GM12878 (cell line): Measurements from ENCODE around the gene NOTCH4. TPM values are rescaled to one million over a fixed set of nuclear protein-coding genes. Genes with fewer than 3 reads are reported as not detected.
A peak's percentile ranks its signal among the peaks of the same experiment; 100 is the strongest.

Source experiments
- ATAC-seq: fragments of 200-7000 bp; cut with Tn5 transposase; 3 replicates; pipeline ENCODE4 v1.9.1; 2020; ENCODE audit warnings: mild to moderate bottlenecking, moderate library complexity
- BruUV-seq: library from RNA; stranded (reverse); fragments of 400-500 nt; replicated peaks from 2 replicates; lab custom pipeline; 2021; lab: Mats Ljungman, UMichigan
- CTCF ChIA-PET: fragments of 300-600 bp; sonication (Branson Sonifier 250); formaldehyde crosslinking; extraction: SDS; loops from one replicate; lab custom pipeline; 2021; ENCODE audit warnings: inconsistent platforms; lab: Yijun Ruan, JAX
- POLR2A ChIA-PET: fragments of 350-600 bp; formaldehyde crosslinking; extraction: SDS; loops from one replicate; lab custom pipeline; 2021; ENCODE audit warnings: inconsistent platforms; lab: Charles Lee
- RAD21 ChIA-PET: fragments of 300-600 bp; sonication (Branson Sonifier 250); formaldehyde crosslinking; loops from one replicate; lab custom pipeline; 2023; ENCODE audit warnings: antibody characterized with exemption; ENCODE audit not compliant: unreplicated experiment; lab: Charles Lee
- SMC1A ChIA-PET: fragments of 300-600 bp; sonication (Branson Sonifier 250); formaldehyde crosslinking; loops from one replicate; lab custom pipeline; 2023; ENCODE audit not compliant: unreplicated experiment, uncharacterized antibody; lab: Charles Lee
- DNase-seq: peaks from one replicate; pipeline ENCODE4 v3.0.0-alpha.2; 2011; ENCODE audit warnings: low read depth, low spot score
- FAIRE-seq: peaks from 3 replicates; lab custom pipeline; 2011; peaks lifted over from hg19 to GRCh38; lab: Jason Lieb, UNC
- H2AFZ ChIP-seq: 2 replicates; pipeline ENCODE4 v1.6.0; 2011; ENCODE audit warnings: low read depth, low read length, control low read depth; ENCODE audit not compliant: control insufficient read depth
- H3K27ac ChIP-seq: 2 replicates; pipeline ENCODE4 v1.5.1; 2011; ENCODE audit warnings: control low read depth; ENCODE audit not compliant: control insufficient read depth, insufficient read depth
- H3K27me3 ChIP-seq, 2 experiments: replicated peaks in 1 of 2; 2 replicates each; pipeline versions ENCODE4 v1.6.0 to v1.6.1; 2011; ENCODE audit warnings: low read length in 1 of 2; ENCODE audit not compliant: control insufficient read depth in 2 of 2, insufficient read depth in 2 of 2
- H3K36me3 ChIP-seq, 2 experiments: 2 replicates each; pipeline ENCODE4 v1.5.1; 2011; ENCODE audit warnings: low read length in 1 of 2; ENCODE audit not compliant: control insufficient read depth in 2 of 2, insufficient read depth in 2 of 2
- H3K4me1 ChIP-seq: 2 replicates; pipeline ENCODE4 v1.6.1; 2011; ENCODE audit warnings: mild to moderate bottlenecking, low read length, moderate library complexity, mixed read lengths; ENCODE audit not compliant: control insufficient read depth, insufficient read depth
- H3K4me2 ChIP-seq: 2 replicates; pipeline ENCODE4 v1.6.0; 2011; ENCODE audit warnings: control low read depth; ENCODE audit not compliant: control insufficient read depth, insufficient read depth
- H3K4me3 ChIP-seq: fragments of 200-600 bp; sonication (generic); 2 replicates; pipeline ENCODE4 v1.5.1; 2016
- H3K79me2 ChIP-seq: 2 replicates; pipeline ENCODE4 v1.6.0; 2011; ENCODE audit warnings: low read length; ENCODE audit not compliant: control insufficient read depth, insufficient read depth
- H3K9ac ChIP-seq: 2 replicates; pipeline ENCODE4 v1.8.0; 2011; ENCODE audit warnings: low read length, control low read depth, mixed read lengths; ENCODE audit not compliant: control insufficient read depth, insufficient read depth
- H3K9me3 ChIP-seq: replicated peaks from 3 replicates; pipeline ENCODE4 v1.5.1; 2011; ENCODE audit warnings: mild to moderate bottlenecking, low read length; ENCODE audit not compliant: control insufficient read depth, insufficient read depth
- H4K20me1 ChIP-seq: 2 replicates; pipeline ENCODE4 v1.6.0; 2011; ENCODE audit not compliant: control insufficient read depth, insufficient read depth
- ASH2L ChIP-seq: fragments of 300-600, 200-600 bp; sonication (generic); IDR thresholded peaks from 2 replicates; pipeline ENCODE4 v1.6.1; 2017; ENCODE audit warnings: low read depth, mild to moderate bottlenecking, borderline replicate concordance
- BACH1 ChIP-seq: fragments of 450-650 bp; IDR thresholded peaks from 2 replicates; pipeline ENCODE4 v1.6.1; 2017; ENCODE audit warnings: mild to moderate bottlenecking, borderline replicate concordance
- EED ChIP-seq: sonication (generic); IDR thresholded peaks from 2 replicates; pipeline ENCODE4 v1.6.1; 2016; ENCODE audit warnings: antibody characterized with exemption, low read depth
- ETV6 ChIP-seq, 2 experiments: fragments of 450-650 bp in 1 of 2; IDR thresholded peaks in 1 of 2; conservative IDR thresholded peaks in 1 of 2; 2 replicates each; pipeline ENCODE4 v1.6.1; 2014; ENCODE audit warnings: antibody characterized with exemption in 1 of 2, borderline replicate concordance in 1 of 2, low read depth in 1 of 2, mild to moderate bottlenecking in 1 of 2, moderate library complexity in 1 of 2
- GABPA ChIP-seq: IDR thresholded peaks from 2 replicates; pipeline ENCODE4 v1.6.1; 2014; ENCODE audit warnings: antibody characterized with exemption, low read depth, mild to moderate bottlenecking, inconsistent platforms
- IKZF1 ChIP-seq: fragments of 450-650 bp; conservative IDR thresholded peaks from 2 replicates; pipeline ENCODE4 v1.6.1; 2017; ENCODE audit warnings: antibody characterized with exemption, mild to moderate bottlenecking
- MXI1 ChIP-seq: fragments of 150-350 bp; IDR thresholded peaks from 2 replicates; pipeline ENCODE4 v1.6.1; 2011; ENCODE audit warnings: low read depth, mild to moderate bottlenecking, inconsistent platforms, low read length, improper control_type of control experiment
- NFYA ChIP-seq: IDR thresholded peaks from 2 replicates; pipeline ENCODE4 v1.6.1; 2011; ENCODE audit warnings: low read depth, mild to moderate bottlenecking, low read length, improper control_type of control experiment, borderline replicate concordance
- NR2C1 ChIP-seq: fragments of 450-650 bp; IDR thresholded peaks from 2 replicates; pipeline ENCODE4 v1.6.1; 2017; ENCODE audit warnings: antibody characterized with exemption, mild to moderate bottlenecking, moderate library complexity
- POLR2A ChIP-seq: IDR thresholded peaks from 2 replicates; pipeline ENCODE4 v1.6.1; 2011; ENCODE audit warnings: low read depth, mild to moderate bottlenecking, low read length
- POU2F2 ChIP-seq: IDR thresholded peaks from 3 replicates; pipeline ENCODE4 v1.6.1; 2011; ENCODE audit warnings: low read depth, mild to moderate bottlenecking, low read length, borderline replicate concordance
- RAD21 ChIP-seq: IDR thresholded peaks from 2 replicates; pipeline ENCODE4 v1.6.1; 2011; ENCODE audit warnings: mild to moderate bottlenecking, low read depth, low read length, moderate library complexity; ENCODE audit not compliant: insufficient read depth
- RELB ChIP-seq: fragments of 450-650 bp; IDR thresholded peaks from 2 replicates; pipeline ENCODE4 v1.6.1; 2017; ENCODE audit warnings: low read depth, mild to moderate bottlenecking, moderate library complexity
- RUNX3 ChIP-seq: IDR thresholded peaks from 2 replicates; pipeline ENCODE4 v1.6.1; 2012; ENCODE audit warnings: low read length, inconsistent platforms
- SMC3 ChIP-seq: IDR thresholded peaks from 2 replicates; pipeline ENCODE4 v1.6.1; 2011; ENCODE audit warnings: low read length, improper control_type of control experiment, borderline replicate concordance
- SREBF1 ChIP-seq: IDR thresholded peaks from 2 replicates; pipeline ENCODE4 v1.6.1; 2012; ENCODE audit warnings: mild to moderate bottlenecking, low read length
- YY1 ChIP-seq: IDR thresholded peaks from 2 replicates; pipeline ENCODE4 v1.6.1; 2011; ENCODE audit warnings: low read depth, mild to moderate bottlenecking, low read length
- WGBS: methylation state at CpG from one replicate; pipeline ENCODE4 v1.1.6; 2016; ENCODE audit warnings: low lambda C conversion rate; ENCODE audit not compliant: insufficient replicate concordance, insufficient coverage; ENCODE audit errors: missing lambda C conversion rate; 5-methylcytosine and 5-hydroxymethylcytosine counted together
- in situ Hi-C: fragments of 300-500 bp; cut with MboI; formaldehyde crosslinking; loops from 9 replicates; pipeline ENCODE4 v1.14.3; 2018; ENCODE audit warnings: mixed read lengths
- intact Hi-C: fragments of 100-400 bp; cut with micrococcal nuclease; formaldehyde crosslinking; loops from one replicate; pipeline ENCODE4 v1.14.2; 2022; ENCODE audit not compliant: unreplicated experiment
- polyA plus RNA-seq, 11 experiments: library from polyadenylated mRNA; depleted of rRNA in 4 of 11; unstranded in 6 of 11; stranded (reverse) in 5 of 11; fragments of >200 nt; fragmentation: Nextera tagmentation in 4 of 11; fragmentation: Illumina TruSeq in 1 of 11; extraction: Ambion mirVana in 4 of 11; extraction: Trizol in 1 of 11; gene quantifications; 1 replicate in 1 of 11; 2 replicates in 10 of 11; pipeline versions ENCODE4 v1.2.1 to v1.2.3, GENCODE V29; 2011 to 2016; ENCODE audit warnings: inconsistent platforms in 2 of 11, missing spikeins in 2 of 11, low read depth in 1 of 11
- total RNA-seq, 4 experiments: library from RNA; depleted of rRNA in 3 of 4; stranded (reverse); fragments of >200 nt in 3 of 4; fragmentation: Illumina TruSeq in 1 of 4; extraction: Trizol in 1 of 4; gene quantifications; 2 replicates each; pipeline versions ENCODE4 v1.2.1 to v1.2.3, GENCODE V29; 2013 to 2021
- TF ChIP-seq, protein P1 (sequence below): fragments of 450-650 bp; IDR thresholded peaks from 2 replicates; pipeline ENCODE4 v1.6.1; 2017; ENCODE audit warnings: mild to moderate bottlenecking, low read depth, inconsistent platforms; ENCODE audit not compliant: poor library complexity, severe bottlenecking

NOTCH4 gene
- total and polyA plus RNA-seq, 10 of the 15 experiments (the other 5 are each of a cell fraction or from before 2014, with no cell fraction given): 0.66 to 3.3 (median 1.4) TPM

DNA sequence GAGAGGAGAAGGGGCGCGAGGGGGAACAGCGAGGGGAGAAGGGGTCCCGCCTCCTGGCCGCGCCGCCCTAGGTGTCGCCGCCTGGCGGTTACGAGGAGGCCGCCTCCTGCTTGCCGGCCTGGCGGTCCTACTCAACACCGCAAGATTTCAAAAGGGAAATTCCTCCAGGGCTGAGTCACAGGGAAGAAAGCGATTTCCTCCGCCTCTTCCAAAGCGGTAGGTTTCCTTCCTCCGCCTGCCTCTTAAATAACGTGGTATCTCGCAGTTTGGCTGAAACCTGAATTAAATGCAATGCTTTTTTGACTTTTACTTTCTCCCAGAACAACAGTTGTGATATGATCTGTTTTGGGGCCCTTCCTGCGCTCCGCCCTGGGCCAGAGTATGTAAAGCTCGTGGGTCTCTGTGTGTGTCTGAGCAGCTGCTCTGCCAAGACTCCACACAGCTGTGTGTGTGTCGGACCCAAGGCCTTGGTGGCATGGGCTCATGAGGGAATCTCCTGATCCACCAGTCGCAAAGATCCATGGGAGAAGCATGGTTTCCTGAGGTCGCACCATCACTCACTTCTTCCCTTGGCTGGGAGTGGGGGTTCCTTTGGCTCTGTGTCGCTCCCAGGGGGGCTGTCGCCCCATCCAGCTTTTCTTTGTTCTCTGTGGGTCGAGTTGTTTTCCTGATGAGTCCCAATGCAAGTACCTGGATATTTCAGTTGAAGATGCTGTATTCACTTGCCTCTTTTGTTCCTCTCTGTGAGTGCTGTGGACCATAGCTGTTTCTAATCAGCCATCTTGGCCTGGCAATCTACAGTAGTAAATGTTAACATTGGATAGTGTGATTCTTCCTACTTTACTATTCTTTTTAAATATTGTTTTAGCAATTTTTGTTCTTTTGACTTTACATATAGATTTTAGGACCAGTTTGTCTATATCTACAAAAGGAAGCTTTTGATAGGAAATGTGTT, 31.6 kb upstream of the NOTCH4 start:
- POLR2A ChIA-PET: interaction anchor here (3.3 kb wide), 1 partner anchor 13 kb away, joined by 19 read pairs; no protein-coding TSS in a partner anchor
- Histone ChIP-seq H3K4me2 (peak overlapping the region; percentile 86), H3K9ac (peak overlapping the region; percentile 28; the same call in 1 of the 2 replicates), H2AFZ (peak overlapping the region; percentile 67), H3K4me3 (no peak overlapping the region), H3K4me1 (peaks cover 10% of the 10 kb centered on the region), H3K9me3 (no peaks in the 10 kb centered on the region; the same call in 2 of the 3 replicates), H3K27me3 (no peaks in the 10 kb centered on the region), H4K20me1 (no peaks in the 10 kb centered on the region), H3K36me3 (no peaks in the 10 kb centered on the region), H3K27ac (no peak overlapping the region; the same call in 1 of the 2 replicates), H3K79me2 (no peaks in the 10 kb centered on the region)
- RAD21 ChIA-PET: interaction anchor here (1.1 to 3.5 kb wide), 5 partner anchors 10 to 529 kb away, joined by 3 to 19 read pairs (median 5); no protein-coding TSS in a partner anchor
- in situ Hi-C loops: no loop called here
- SMC1A ChIA-PET: interaction anchor here (0.9 to 5.3 kb wide), 8 partner anchors 8 to 613 kb away, joined by 3 to 39 read pairs (median 3); partner anchors contain the start of gene EGFL8
- ATAC-seq: peak; percentile 93
- CTCF ChIA-PET: interaction anchor here (0.6 to 4.4 kb wide), 10 partner anchors 10 to 698 kb away, joined by 3 to 25 read pairs (median 6); no protein-coding TSS in a partner anchor
- no peak for DNase-seq
- no peak for FAIRE-seq
- intact Hi-C loops: no loop called here
- TSS peak; percentile 86 for BruUV-seq
- WGBS: 3% methylated on average over 30 of the region's 30 CpGs
- no peak for TF ChIP-seq NFYA
- TF ChIP-seq IKZF1: peak; percentile 74
- no peak for TF ChIP-seq SREBF1
- peak; percentile 81 for TF ChIP-seq EED
- TF ChIP-seq YY1: peak; percentile 60
- no peak for TF ChIP-seq BACH1
- peak; percentile 42; the same call in 1 of the 2 replicates for TF ChIP-seq RELB
- peak; percentile 72 for TF ChIP-seq RUNX3
- TF ChIP-seq SMC3: peak; percentile 3; the same call in 1 of the 2 replicates
- no peak for TF ChIP-seq GABPA
- no peak for TF ChIP-seq MXI1
- TF ChIP-seq NR2C1: no peak
- TF ChIP-seq POU2F2: peak; percentile 39; the same call in 1 of the 3 replicates
- TF ChIP-seq RAD21: peak; percentile 42; the same call in 1 of the 2 replicates
- TF ChIP-seq, protein P1, sequence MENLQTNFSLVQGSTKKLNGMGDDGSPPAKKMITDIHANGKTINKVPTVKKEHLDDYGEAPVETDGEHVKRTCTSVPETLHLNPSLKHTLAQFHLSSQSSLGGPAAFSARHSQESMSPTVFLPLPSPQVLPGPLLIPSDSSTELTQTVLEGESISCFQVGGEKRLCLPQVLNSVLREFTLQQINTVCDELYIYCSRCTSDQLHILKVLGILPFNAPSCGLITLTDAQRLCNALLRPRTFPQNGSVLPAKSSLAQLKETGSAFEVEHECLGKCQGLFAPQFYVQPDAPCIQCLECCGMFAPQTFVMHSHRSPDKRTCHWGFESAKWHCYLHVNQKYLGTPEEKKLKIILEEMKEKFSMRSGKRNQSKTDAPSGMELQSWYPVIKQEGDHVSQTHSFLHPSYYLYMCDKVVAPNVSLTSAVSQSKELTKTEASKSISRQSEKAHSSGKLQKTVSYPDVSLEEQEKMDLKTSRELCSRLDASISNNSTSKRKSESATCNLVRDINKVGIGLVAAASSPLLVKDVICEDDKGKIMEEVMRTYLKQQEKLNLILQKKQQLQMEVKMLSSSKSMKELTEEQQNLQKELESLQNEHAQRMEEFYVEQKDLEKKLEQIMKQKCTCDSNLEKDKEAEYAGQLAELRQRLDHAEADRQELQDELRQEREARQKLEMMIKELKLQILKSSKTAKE: peak; percentile 37
- no peak for TF ChIP-seq POLR2A
- TF ChIP-seq ASH2L: no peak
- peak in 1 of 2 experiments; percentile 58; a peak in 1 of 4 replicates for TF ChIP-seq ETV6 (conservative IDR thresholded peaks at IDR 0.05 in 1 of 2, IDR thresholded peaks at IDR 0.05 in 1 of 2; ENCODE audit: borderline replicate concordance in 1 of 2, low read depth in 1 of 2)
